Endothelial cell of umbilical vein (primary cell): Measurements from ENCODE around the gene PLCD3.

ENCODE experiments used
- CTCF ChIP-seq, 2 donors: IDR thresholded peaks; 1 replicate in 1 of 2; 2 replicates in 1 of 2; pipeline ENCODE4 v1.5.1; 2011; ENCODE audit warnings: low read length in 2 of 2, mild to moderate bottlenecking in 2 of 2, moderate library complexity in 2 of 2, control low read depth in 1 of 2, inconsistent platforms in 1 of 2, low read depth in 1 of 2; ENCODE audit not compliant: insufficient read depth in 1 of 2; ENCODE audit errors: extremely low read depth in 1 of 2
- EZH2 ChIP-seq: IDR thresholded peaks from 2 replicates; pipeline ENCODE4 v1.6.1; 2012; ENCODE audit warnings: borderline replicate concordance, low read depth, mild to moderate bottlenecking, moderate library complexity, low read length, inconsistent platforms; ENCODE audit not compliant: severe bottlenecking
- GATA2 ChIP-seq: IDR thresholded peaks from 2 replicates; pipeline ENCODE4 v1.7.0; 2011; ENCODE audit warnings: low read depth, mild to moderate bottlenecking, moderate library complexity, mixed read lengths, low read length; ENCODE audit not compliant: insufficient read length, insufficient read depth
- JUN ChIP-seq: IDR thresholded peaks from 2 replicates; pipeline ENCODE4 v1.6.1; 2011; ENCODE audit warnings: borderline replicate concordance, low read depth; ENCODE audit not compliant: insufficient read length, insufficient read depth
- POLR2A ChIP-seq: IDR thresholded peaks from 2 replicates; pipeline ENCODE4 v1.6.1; 2012; ENCODE audit warnings: low read depth, mild to moderate bottlenecking, control low read depth, low read length
- POLR2AphosphoS5 ChIP-seq: IDR thresholded peaks from 2 replicates; pipeline ENCODE4 v1.6.1; 2012; ENCODE audit warnings: low read depth, mild to moderate bottlenecking, control low read depth, low read length, moderate library complexity; ENCODE audit not compliant: insufficient read depth

GRCh38 chr17:45170931-45171337 is 38.6 kb upstream of the PLCD3 start:
- no peak for TF ChIP-seq CTCF (IDR thresholded peaks at IDR 0.05; ENCODE audit: extremely low read depth in 1 of 2, insufficient read depth in 1 of 2, low read depth in 1 of 2, low read length in 2 of 2)
- no peak for TF ChIP-seq POLR2AphosphoS5
- TF ChIP-seq EZH2 = no peak
- no peak for TF ChIP-seq POLR2A
- no peak for TF ChIP-seq JUN
- TF ChIP-seq GATA2 = no peak
